Measurements from ENCODE around the gene TTF2. TPM values are rescaled to one million over a fixed set of nuclear protein-coding genes. Genes with fewer than 3 reads are reported as not detected.

The TTF2 gene
- total and polyA plus RNA-seq, 2 of the 8 experiments (the other 6 are each of a cell fraction or from before 2014, with no cell fraction given): 16.9 to 89.6 TPM

GRCh38 chr1:117017648-117018047 is 42.5 kb upstream of the TTF2 start:
- 79% methylated on average over 3 of the region's 3 CpGs; no CpG with 5 or more reads in 1 of the 2 experiments for WGBS, 2 experiments (ENCODE audit: extremely low coverage in 1 of 2, insufficient coverage in 1 of 2, insufficient read length in 1 of 2, insufficient replicate concordance in 2 of 2, low coverage in 1 of 2, low lambda C conversion rate in 2 of 2, missing lambda C conversion rate in 1 of 2)
- Histone ChIP-seq H2BK15ac (ENCODE audit: low read length) (no peak overlapping the region), H3K4me1 (replicated peaks in 1 of 4; ENCODE audit: control insufficient read depth in 3 of 4, insufficient read depth in 4 of 4, low read length in 3 of 4) (no peaks in the 10 kb centered on the region), H3K79me2 (ENCODE audit: control insufficient read depth in 1 of 2, insufficient read depth in 2 of 2, low read length in 2 of 2) (no peaks in the 10 kb centered on the region), H3K4ac (replicated peaks; ENCODE audit: insufficient read length, low read depth, low read length) (no peak overlapping the region), H3K4me3 (ENCODE audit: extremely low read depth in 1 of 4, insufficient read depth in 2 of 4, low read depth in 3 of 4, low read length in 4 of 4) (no peak overlapping the region), H3K14ac (ENCODE audit: insufficient read length) (no peak overlapping the region), H3K9me3 (ENCODE audit: insufficient read depth in 2 of 2, low read depth in 1 of 2, low read length in 1 of 2) (no peaks in the 10 kb centered on the region), H3K9ac (replicated peaks in 1 of 4; ENCODE audit: extremely low read depth in 1 of 4, low read depth in 3 of 4, low read length in 3 of 4) (no peak overlapping the region), H3K4me2 (ENCODE audit: insufficient read depth in 1 of 2, low read depth in 2 of 2, low read length in 2 of 2) (no peak overlapping the region), H3K23me2 (ENCODE audit: low read depth, low read length) (no peaks in the 10 kb centered on the region), H3K36me3 (ENCODE audit: control insufficient read depth in 2 of 4, insufficient read depth in 4 of 4, low read length in 3 of 4) (peaks cover 0 to 4% (median 0%) of the 10 kb centered on the region in 4 experiments; a peak in 1 of 8 replicates), H2BK12ac (ENCODE audit: low read depth, low read length) (no peak overlapping the region), H3K27me3 (replicated peaks in 1 of 4; ENCODE audit: control insufficient read depth in 3 of 4, extremely low read depth in 1 of 4, insufficient read depth in 3 of 4, low read length in 3 of 4) (no peaks in the 10 kb centered on the region), H4K20me1 (replicated peaks in 1 of 2; ENCODE audit: control insufficient read depth in 1 of 2, insufficient read depth in 2 of 2, low read length in 2 of 2) (no peaks in the 10 kb centered on the region), H3K23ac (ENCODE audit: insufficient read length) (no peak overlapping the region), H4K5ac (ENCODE audit: insufficient read length, low read depth, low read length) (no peak overlapping the region), H4K8ac (ENCODE audit: extremely low read depth, insufficient read depth, low read length) (no peak overlapping the region), H3K18ac (ENCODE audit: extremely low read depth, low read length) (no peak overlapping the region), H4K91ac (replicated peaks; ENCODE audit: insufficient read length, low read length) (no peak overlapping the region), H3K79me1 (ENCODE audit: low read depth, low read length) (no peaks in the 10 kb centered on the region), H2AFZ (ENCODE audit: low read length) (no peak overlapping the region), H2BK20ac (ENCODE audit: low read length) (no peak overlapping the region), H2AK5ac (ENCODE audit: low read depth, low read length) (no peak overlapping the region), H2BK5ac (ENCODE audit: low read depth, low read length) (no peak overlapping the region), H3K27ac (ENCODE audit: low read depth, low read length) (no peak overlapping the region), H2BK120ac (replicated peaks; ENCODE audit: low read depth, low read length) (no peak overlapping the region), H3K56ac (replicated peaks; ENCODE audit: insufficient read length, low read depth, low read length) (no peak overlapping the region)
- FAIRE-seq (no peak), DNase-seq (ENCODE audit: low read depth in 1 of 2, low spot score in 2 of 2) (no peak)
- ChIA-PET POLR2A (ENCODE audit: partially characterized antibody) (no interaction called here), CTCF (ENCODE audit: partially characterized antibody) (interaction anchor here (0.8 to 1.0 kb wide), 3 partner anchors 31 to 281 kb away, joined by 3 read pairs; no protein-coding TSS in a partner anchor)
- TF ChIP-seq SP2 (IDR thresholded peaks at IDR 0.05; ENCODE audit: low read length): no peak
- TF ChIP-seq RFX5 (IDR thresholded peaks at IDR 0.05; ENCODE audit: borderline replicate concordance, low read depth, low read length): no peak
- no peak for TF ChIP-seq BCL11A (IDR thresholded peaks at IDR 0.05; ENCODE audit: low read depth in 2 of 2, low read length in 2 of 2)
